ENCODE data around the gene AMDHD2.
"Not testable (repeated sequence)": the region's sequence is repeated elsewhere in the genome, so short reads cannot be mapped to it uniquely, and the experiment has no call there.

Gene AMDHD2

GRCh38 chr16:2578905-2579304, 58.7 kb downstream of the AMDHD2 start:
- DNase-seq (ENCODE audit: low read depth); H3K4me3 ChIP-seq (replicated peaks; ENCODE audit: low read depth, low read length): not testable (repeated sequence)

GRCh38 chr16:2580143-2580542, 60.0 kb downstream of the AMDHD2 start:
- H3K4me3 ChIP-seq (replicated peaks; ENCODE audit: low read depth, low read length); DNase-seq (ENCODE audit: low read depth): not testable (repeated sequence)

GRCh38 chr16:2580818-2581217, 60.6 kb downstream of the AMDHD2 start:
- DNase-seq (ENCODE audit: low read depth); H3K4me3 ChIP-seq (replicated peaks; ENCODE audit: low read depth, low read length): not testable (repeated sequence)

Measured in fibroblast of pulmonary artery (primary cell).